GM18907 (cell line): Measurements from ENCODE around the gene CLK2.
"Not testable (repeated sequence)": the region's sequence is repeated elsewhere in the genome, so short reads cannot be mapped to it uniquely, and the experiment has no call there.

Experiments
- ATAC-seq: cut with Tn5 transposase; IDR thresholded peaks from one replicate; pipeline ENCODE4 v1.9.1; 2021; ENCODE audit warnings: mild to moderate bottlenecking, moderate library complexity; ENCODE audit not compliant: unreplicated experiment

Gene CLK2

GRCh38 chr1:155218854-155219591 lies 54.3 kb downstream of the CLK2 start:
- ATAC-seq, result no peak

- not testable (repeated sequence) for ATAC-seq
These were observed 58.6 kb downstream of the CLK2 start for GRCh38 chr1:155214702-155215101.
